Lung (tissue), 12 donors: ENCODE measurements around the gene SH3PXD2B. TPM values are rescaled to one million over a fixed set of nuclear protein-coding genes. Genes with fewer than 3 reads are reported as not detected.
A peak's percentile ranks its signal among the peaks of the same experiment; 100 is the strongest.

Experiments used
- ATAC-seq: fragments of 200-7000 bp; cut with Tn5 transposase; one replicate; pipeline ENCODE4 v1.9.1; 2020; ENCODE audit warnings: moderate number of reproducible peaks; ENCODE audit not compliant: insufficient read depth, low FRiP score
- DNase-seq, 3 donors: peaks; one replicate each; pipeline ENCODE4 v3.0.0-alpha.2; 2013 to 2017
- H3K27ac ChIP-seq, 2 donors: one replicate each; pipeline ENCODE4 v1.5.1; 2013; ENCODE audit warnings: mild to moderate bottlenecking in 2 of 2, moderate library complexity in 2 of 2, control low read depth in 1 of 2, inconsistent platforms in 1 of 2, low read depth in 1 of 2, low read length in 1 of 2
- H3K27me3 ChIP-seq, 3 donors: one replicate each; pipeline ENCODE4 v1.5.1; 2013; ENCODE audit warnings: low read length in 2 of 3; ENCODE audit not compliant: control insufficient read depth in 3 of 3, insufficient read depth in 3 of 3
- H3K36me3 ChIP-seq, 4 donors: one replicate each; pipeline ENCODE4 v1.5.1; 2013; ENCODE audit warnings: low read length in 4 of 4, mild to moderate bottlenecking in 1 of 4, moderate library complexity in 1 of 4; ENCODE audit not compliant: control insufficient read depth in 4 of 4, insufficient read depth in 4 of 4
- H3K4me1 ChIP-seq, 5 donors: one replicate each; pipeline ENCODE4 v1.5.1; 2013; ENCODE audit warnings: low read length in 5 of 5, mild to moderate bottlenecking in 2 of 5, moderate library complexity in 1 of 5; ENCODE audit not compliant: control insufficient read depth in 5 of 5, insufficient read depth in 5 of 5
- H3K4me3 ChIP-seq: one replicate; pipeline ENCODE4 v1.5.1; 2013; ENCODE audit warnings: mild to moderate bottlenecking, control low read depth, moderate library complexity
- H3K9ac ChIP-seq, 2 donors: one replicate each; pipeline ENCODE4 v1.5.1; 2013; ENCODE audit warnings: low read length in 2 of 2, control low read depth in 1 of 2; ENCODE audit not compliant: insufficient read depth in 1 of 2
- H3K9me3 ChIP-seq, 4 donors: one replicate each; pipeline ENCODE4 v1.5.1; 2013; ENCODE audit warnings: low read length in 3 of 4, mild to moderate bottlenecking in 1 of 4, moderate library complexity in 1 of 4; ENCODE audit not compliant: control insufficient read depth in 4 of 4, insufficient read depth in 3 of 4
- WGBS, 2 donors: extraction: QIAGEN DNeasy Blood & Tissue Kit; methylation state at CpG; one replicate each; pipeline ENCODE4 v1.1.7; 2013; 5-methylcytosine and 5-hydroxymethylcytosine counted together
- polyA plus RNA-seq, 2 donors: library from polyadenylated mRNA; stranded (reverse); fragments of 200-250 nt; gene quantifications; one replicate each; pipeline ENCODE4 v1.2.1, GENCODE V29; 2013
- total RNA-seq, 2 donors: library from RNA; depleted of rRNA in 1 of 2; stranded (reverse); fragments of >200 nt in 1 of 2; gene quantifications; one replicate each; pipeline ENCODE4 v1.2.1, GENCODE V29; 2014 to 2021
- TF ChIP-seq, protein P1 (sequence below): IDR thresholded peaks from 2 replicates; pipeline ENCODE4 v1.5.1; 2012; ENCODE audit warnings: mild to moderate bottlenecking; ENCODE audit errors: control extremely low read depth, extremely low read depth
- donor health status: control.
- donor health status: control.
- donor health status: Bipolar disorder and iron deficiency.
- donor health status: healthy.
- donor health status: DM: yes; HTN: yes; CAD: no.

SH3PXD2B gene
- total and polyA plus RNA-seq, 4 donors = 8.0 to 56.0 (median 21.4) TPM

DNA sequence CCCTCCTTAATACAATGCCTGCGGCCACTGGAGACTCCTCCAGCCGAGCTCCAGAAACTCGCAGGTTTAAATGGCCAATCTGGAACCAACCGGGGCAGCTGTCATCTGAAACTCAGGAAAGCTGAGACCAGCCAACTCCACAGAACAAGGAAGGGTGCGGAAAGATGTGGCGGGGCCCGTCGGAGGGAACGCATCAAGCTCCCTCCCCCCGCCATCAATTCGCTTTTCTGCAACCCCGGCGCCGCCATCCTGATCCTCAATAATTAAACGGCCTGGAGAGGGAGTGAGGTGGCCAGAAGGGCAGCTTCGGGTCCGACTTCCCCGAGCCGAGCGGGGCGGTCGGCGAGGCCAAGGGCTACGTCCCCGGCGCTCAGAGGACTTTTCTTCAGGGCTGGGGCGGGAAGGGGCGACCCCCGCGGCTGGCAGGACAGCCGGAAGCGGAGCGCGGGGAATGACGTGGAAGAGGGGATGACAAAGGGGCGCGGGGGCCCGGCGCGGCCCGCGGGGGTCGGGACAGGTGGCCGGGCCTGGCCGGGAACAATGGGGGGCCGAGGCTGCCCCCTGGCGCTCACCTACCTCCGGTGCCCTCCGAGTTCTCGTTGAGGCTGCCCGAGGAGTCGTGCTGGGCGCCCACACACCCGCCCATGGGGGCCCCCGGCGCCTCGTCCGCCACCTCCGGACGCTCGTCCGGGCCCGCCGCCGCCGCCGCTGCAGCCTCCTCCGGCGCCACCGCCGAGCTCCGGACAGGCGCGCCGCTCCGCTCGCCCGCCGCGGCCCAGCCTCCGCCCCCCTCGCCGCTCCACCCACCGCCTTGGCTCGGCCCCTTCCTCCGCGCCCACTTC is 171.1 kb downstream of the SH3PXD2B start, which contains the start of gene UBTD2:
UBTD2 (minus strand) TSS at position 745 of the 842 bp plus-strand sequence; CDS start at position 646, 99 bp downstream.
- no peaks in the 10 kb centered on the region for H3K27me3 ChIP-seq
- peak; percentile 87 to 91 (median 88) for DNase-seq
- peaks cover 0 to 40% (median 0%) of the 10 kb centered on the region in 5 donors for H3K4me1 ChIP-seq
- TF ChIP-seq, protein P1, sequence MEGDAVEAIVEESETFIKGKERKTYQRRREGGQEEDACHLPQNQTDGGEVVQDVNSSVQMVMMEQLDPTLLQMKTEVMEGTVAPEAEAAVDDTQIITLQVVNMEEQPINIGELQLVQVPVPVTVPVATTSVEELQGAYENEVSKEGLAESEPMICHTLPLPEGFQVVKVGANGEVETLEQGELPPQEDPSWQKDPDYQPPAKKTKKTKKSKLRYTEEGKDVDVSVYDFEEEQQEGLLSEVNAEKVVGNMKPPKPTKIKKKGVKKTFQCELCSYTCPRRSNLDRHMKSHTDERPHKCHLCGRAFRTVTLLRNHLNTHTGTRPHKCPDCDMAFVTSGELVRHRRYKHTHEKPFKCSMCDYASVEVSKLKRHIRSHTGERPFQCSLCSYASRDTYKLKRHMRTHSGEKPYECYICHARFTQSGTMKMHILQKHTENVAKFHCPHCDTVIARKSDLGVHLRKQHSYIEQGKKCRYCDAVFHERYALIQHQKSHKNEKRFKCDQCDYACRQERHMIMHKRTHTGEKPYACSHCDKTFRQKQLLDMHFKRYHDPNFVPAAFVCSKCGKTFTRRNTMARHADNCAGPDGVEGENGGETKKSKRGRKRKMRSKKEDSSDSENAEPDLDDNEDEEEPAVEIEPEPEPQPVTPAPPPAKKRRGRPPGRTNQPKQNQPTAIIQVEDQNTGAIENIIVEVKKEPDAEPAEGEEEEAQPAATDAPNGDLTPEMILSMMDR = no peak
- peak within 1 kb of the TSS; percentile 31 to 80 for H3K9ac ChIP-seq
- H3K36me3 ChIP-seq = peaks cover 0 to 2% (median 0%) of the 10 kb centered on the region in 4 donors
- peak; percentile 84 for ATAC-seq
- H3K27ac ChIP-seq = peak within 1 kb of the TSS; percentile 88 to 98
- no peaks in the 10 kb centered on the region for H3K9me3 ChIP-seq
- WGBS, 2 donors = 0 to 1% methylated on average over 50 to 87 of the region's 87 CpGs
- peak within 1 kb of the TSS; percentile 85 for H3K4me3 ChIP-seq

DNA sequence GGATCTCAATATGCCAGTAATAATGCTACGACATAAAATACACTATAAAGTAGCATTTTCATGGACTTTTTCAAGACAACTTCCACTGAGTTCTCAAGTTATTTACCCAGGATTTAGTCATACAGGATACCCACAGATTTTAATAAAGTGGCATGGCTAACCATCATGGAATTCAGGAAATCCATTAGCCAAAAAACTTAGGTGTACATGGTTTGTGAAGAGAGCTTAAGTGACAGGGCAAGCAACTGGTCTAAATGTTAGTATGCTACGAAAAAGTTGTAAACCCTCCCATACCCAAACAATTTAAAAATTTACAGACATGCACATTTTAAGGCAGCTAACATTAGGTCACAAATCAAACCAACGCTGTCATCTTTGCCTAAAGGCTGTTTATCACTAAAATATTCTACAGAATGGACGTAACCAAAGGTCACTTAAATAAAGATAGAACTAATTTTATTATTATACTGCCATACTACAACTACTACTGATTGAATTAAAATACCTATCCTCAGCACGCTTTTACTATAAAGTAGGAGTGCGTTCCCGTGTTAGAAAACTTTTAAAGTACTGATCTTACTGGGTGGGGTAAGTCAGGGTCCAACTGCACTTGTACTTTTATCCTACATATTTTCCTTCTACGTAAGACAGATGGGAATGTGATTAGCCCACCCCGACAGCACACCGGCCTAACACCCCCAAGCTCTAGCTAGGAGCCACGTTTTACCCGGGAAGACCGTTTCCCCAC is 171.9 kb downstream of the SH3PXD2B start:
- DNase-seq = peak in 2 of 3 donors; percentile 29 to 48
- Histone ChIP-seq H3K9ac (peak overlapping the region; percentile 31 to 80), H3K27me3 (no peaks in the 10 kb centered on the region), H3K9me3 (no peaks in the 10 kb centered on the region), H3K27ac (peak overlapping the region; percentile 88 to 98), H3K4me1 (peaks cover 0 to 40% (median 0%) of the 10 kb centered on the region in 5 donors), H3K36me3 (peaks cover 0 to 8% (median 0%) of the 10 kb centered on the region in 4 donors), H3K4me3 (peak overlapping the region; percentile 85)
- ATAC-seq = no peak
- TF ChIP-seq, protein P1 = no peak
- 14 to 19% methylated on average over 13 of the region's 13 CpGs for WGBS, 2 donors

DNA sequence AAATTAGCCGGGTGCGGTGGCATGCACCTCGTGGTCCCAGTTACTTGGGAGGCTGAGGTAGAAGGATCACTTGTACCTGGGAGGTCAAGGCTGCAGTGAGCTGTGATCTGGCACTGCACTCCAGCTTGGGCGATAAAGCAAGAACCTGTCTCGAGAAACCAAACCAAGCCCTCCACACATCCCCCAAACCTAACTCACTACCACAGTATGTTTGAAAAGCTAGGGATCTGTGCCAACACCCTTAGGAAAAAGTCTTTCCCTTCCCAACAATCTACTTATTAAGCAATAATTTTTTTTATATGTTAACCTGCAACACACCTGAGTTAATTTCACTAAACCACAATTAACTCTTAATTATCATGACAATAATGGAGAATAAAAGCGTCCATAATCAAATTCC is 173.0 kb downstream of the SH3PXD2B start:
- Histone ChIP-seq H3K27me3 (no peaks in the 10 kb centered on the region), H3K9me3 (no peaks in the 10 kb centered on the region), H3K36me3 (peaks cover 0 to 12% (median 0%) of the 10 kb centered on the region in 4 donors), H3K4me1 (peaks cover 0 to 40% (median 3%) of the 10 kb centered on the region in 5 donors), H3K27ac (no peak overlapping the region), H3K4me3 (no peak overlapping the region), H3K9ac (peak overlapping the region in 1 of 2 donors; percentile 80)
- TF ChIP-seq, protein P1 = no peak
- no peak for ATAC-seq
- peak in 2 of 3 donors; percentile 67 to 69 for DNase-seq
- 67 to 78% methylated on average over 6 of the region's 6 CpGs for WGBS, 2 donors
